A673 (cell line): ENCODE results near the gene ARHGAP12. TPM values are rescaled to one million over a fixed set of nuclear protein-coding genes. Genes with fewer than 3 reads are reported as not detected.

Experiments used
- BruUV-seq: library from RNA; stranded (reverse); fragments of 400-500 nt; replicated peaks from 2 replicates; lab custom pipeline; 2021; lab: Mats Ljungman, UMichigan
- CTCF ChIA-PET: fragments of 300-600 bp; sonication (Branson Sonifier 250); formaldehyde crosslinking; loops from one replicate; lab custom pipeline; 2022; ENCODE audit warnings: antibody characterized with exemption; lab: Charles Lee
- POLR2A ChIA-PET: fragments of 300-600 bp; sonication (Branson Sonifier 250); formaldehyde crosslinking; loops from one replicate; lab custom pipeline; 2022; ENCODE audit warnings: antibody characterized with exemption; ENCODE audit not compliant: low non-redundant PET; lab: Charles Lee
- DNase-seq: peaks from one replicate; pipeline ENCODE4 v3.0.0-alpha.2; 2015; ENCODE audit warnings: low spot score
- H3K27ac ChIP-seq: fragments of 200-600 bp; sonication (generic); 2 replicates; pipeline ENCODE4 v1.5.1; 2016; ENCODE audit warnings: mixed run types, low read depth, mild to moderate bottlenecking, mixed read lengths, antibody characterized with exemption, low read length; ENCODE audit not compliant: poor library complexity, severe bottlenecking
- H3K27me3 ChIP-seq: fragments of 200-600 bp; sonication (generic); replicated peaks from 2 replicates; pipeline ENCODE4 v1.6.1; 2017; ENCODE audit warnings: mixed run types, low read depth, mild to moderate bottlenecking, mixed read lengths, antibody characterized with exemption, low read length; ENCODE audit not compliant: insufficient read depth, poor library complexity
- H3K36me3 ChIP-seq: fragments of 200-600 bp; sonication (generic); 2 replicates; pipeline ENCODE4 v1.6.1; 2016; ENCODE audit warnings: mixed run types, mild to moderate bottlenecking, mixed read lengths, antibody characterized with exemption, low read length; ENCODE audit not compliant: insufficient read depth, poor library complexity, severe bottlenecking
- H3K4me1 ChIP-seq: fragments of 200-600 bp; sonication (generic); 2 replicates; pipeline ENCODE4 v1.6.1; 2017; ENCODE audit warnings: mixed run types, mild to moderate bottlenecking, mixed read lengths, antibody characterized with exemption, low read length; ENCODE audit not compliant: insufficient read depth, poor library complexity, severe bottlenecking
- H3K4me3 ChIP-seq: fragments of 200-600 bp; sonication (generic); 2 replicates; pipeline ENCODE4 v1.5.1; 2016; ENCODE audit warnings: low read depth, mixed run types, mild to moderate bottlenecking, mixed read lengths, low read length; ENCODE audit not compliant: poor library complexity, severe bottlenecking
- H3K9me3 ChIP-seq: fragments of 200-600 bp; sonication (generic); 2 replicates; pipeline ENCODE4 v1.6.1; 2016; ENCODE audit warnings: mixed run types, low read depth, mild to moderate bottlenecking, mixed read lengths, antibody characterized with exemption, low read length; ENCODE audit not compliant: poor library complexity, severe bottlenecking
- CTCF ChIP-seq: fragments of 300-800, 200-600 bp; sonication (generic); conservative IDR thresholded peaks from 2 replicates; pipeline ENCODE4 v1.5.1; 2017; ENCODE audit warnings: low read depth, mild to moderate bottlenecking, antibody characterized with exemption, low read length, moderate library complexity, mixed read lengths
- EZH2 ChIP-seq: fragments of 200-600 bp; sonication (generic); IDR thresholded peaks from 2 replicates; pipeline ENCODE4 v1.6.1; 2017; ENCODE audit warnings: borderline replicate concordance, low read depth, mild to moderate bottlenecking, mixed read lengths, antibody characterized with exemption, low read length; ENCODE audit not compliant: poor library complexity, severe bottlenecking
- intact Hi-C: fragments of 100-400 bp; cut with micrococcal nuclease; formaldehyde crosslinking; loops from one replicate; pipeline ENCODE4 v1.10.0; 2022; ENCODE audit not compliant: unreplicated experiment
- total RNA-seq: library from RNA; stranded (reverse); gene quantifications from 2 replicates; pipeline ENCODE4 v1.2.3, GENCODE V29; 2021

The ARHGAP12 gene
- total RNA-seq, 1 experiment from 2014 or later = 30.0 TPM

GRCh38 chr10:31963589-31963980, 35.0 kb upstream of the ARHGAP12 start:
- CTCF ChIA-PET = interaction anchor here (0.6 kb wide), 1 partner anchor 36 kb away, joined by 4 read pairs; no protein-coding TSS in a partner anchor
- intact Hi-C loops = no loop called here

GRCh38 chr10:31962826-31963588, 34.4 kb upstream of the ARHGAP12 start:
- H3K9me3 ChIP-seq = no peaks in the 10 kb centered on the region
- no peak for TF ChIP-seq EZH2
- no peak for TF ChIP-seq CTCF
- intact Hi-C loops = no loop called here
- no peaks in the 10 kb centered on the region for H3K36me3 ChIP-seq
- POLR2A ChIA-PET = no interaction called here
- BruUV-seq = no TSS peak
- H3K27ac ChIP-seq = no peak overlapping the region
- no peaks in the 10 kb centered on the region for H3K27me3 ChIP-seq
- DNase-seq = no peak
- CTCF ChIA-PET = interaction anchor here (0.6 kb wide), 1 partner anchor 35 kb away, joined by 4 read pairs; no protein-coding TSS in a partner anchor
- H3K4me1 ChIP-seq = peaks cover 6% of the 10 kb centered on the region
- H3K4me3 ChIP-seq = no peak overlapping the region

More at GRCh38 chr10:31963589-31963980, 35.0 kb upstream of the ARHGAP12 start:
- H3K4me1 ChIP-seq = peaks cover 6% of the 10 kb centered on the region
- TF ChIP-seq EZH2 (no peak), CTCF (no peak)
- POLR2A ChIA-PET = no interaction called here
- DNase-seq = no peak
- no peaks in the 10 kb centered on the region for H3K36me3 ChIP-seq
- H3K4me3 ChIP-seq = no peak overlapping the region
- no peaks in the 10 kb centered on the region for H3K27me3 ChIP-seq
- H3K9me3 ChIP-seq = no peaks in the 10 kb centered on the region
- BruUV-seq = no TSS peak
- H3K27ac ChIP-seq = no peak overlapping the region

GRCh38 chr10:31961277-31962074, 32.8 kb upstream of the ARHGAP12 start:
- Histone ChIP-seq H3K4me1 (peaks cover 6% of the 10 kb centered on the region), H3K27me3 (no peaks in the 10 kb centered on the region), H3K27ac (no peak overlapping the region), H3K9me3 (no peaks in the 10 kb centered on the region), H3K36me3 (no peaks in the 10 kb centered on the region), H3K4me3 (no peak overlapping the region)
- ChIA-PET CTCF (no interaction called here), POLR2A (no interaction called here)
- BruUV-seq = no TSS peak
- no peak for DNase-seq
- TF ChIP-seq CTCF (no peak), EZH2 (no peak)
- intact Hi-C loops = no loop called here
